Trophoblast cell (in vitro differentiated cells and primary cell): ENCODE results near the gene HSPB9.

Experiments used
- DNase-seq, 2 donors: peaks; one replicate each; pipeline ENCODE4 v3.0.0-alpha.2; 2016
- H2AFZ ChIP-seq: 2 replicates; pipeline ENCODE4 v1.6.1; 2013; ENCODE audit warnings: low read length, moderate library complexity, mild to moderate bottlenecking; ENCODE audit not compliant: insufficient read depth, poor library complexity
- H2AK5ac ChIP-seq: 2 replicates; pipeline ENCODE4 v1.6.1; 2013; ENCODE audit warnings: mild to moderate bottlenecking, low read length
- H2BK120ac ChIP-seq: 2 replicates; pipeline ENCODE4 v1.6.1; 2013; ENCODE audit warnings: low read length, mild to moderate bottlenecking, moderate library complexity; ENCODE audit not compliant: insufficient read depth, poor library complexity
- H2BK12ac ChIP-seq: 2 replicates; pipeline ENCODE4 v1.6.1; 2013; ENCODE audit warnings: mild to moderate bottlenecking, low read length, moderate library complexity
- H2BK5ac ChIP-seq: 2 replicates; pipeline ENCODE4 v1.6.1; 2013; ENCODE audit warnings: low read length, low read depth, moderate library complexity, mild to moderate bottlenecking; ENCODE audit not compliant: poor library complexity
- H3K14ac ChIP-seq: 2 replicates; pipeline ENCODE4 v1.6.1; 2013; ENCODE audit warnings: mild to moderate bottlenecking, low read length
- H3K18ac ChIP-seq: 2 replicates; pipeline ENCODE4 v1.6.1; 2013; ENCODE audit warnings: mild to moderate bottlenecking, low read length
- H3K23ac ChIP-seq: 2 replicates; pipeline ENCODE4 v1.6.1; 2013; ENCODE audit warnings: low read length
- H3K27ac ChIP-seq: 2 replicates; pipeline ENCODE4 v1.5.1; 2013; ENCODE audit warnings: low read depth, mild to moderate bottlenecking, inconsistent platforms, low read length, moderate library complexity
- H3K27me3 ChIP-seq: 2 replicates; pipeline ENCODE4 v1.6.1; 2013; ENCODE audit warnings: inconsistent platforms, mild to moderate bottlenecking, low read length, moderate library complexity; ENCODE audit not compliant: insufficient read depth
- H3K36me3 ChIP-seq, 2 experiments: 1 replicate in 1 of 2; 2 replicates in 1 of 2; pipeline ENCODE4 v1.6.1; 2013; ENCODE audit warnings: low read length in 2 of 2, mild to moderate bottlenecking in 2 of 2, moderate library complexity in 1 of 2; ENCODE audit not compliant: insufficient read depth in 2 of 2, control insufficient read depth in 1 of 2
- H3K4ac ChIP-seq: 2 replicates; pipeline ENCODE4 v1.6.1; 2013; ENCODE audit warnings: low read depth, mild to moderate bottlenecking, low read length, moderate library complexity
- H3K4me1 ChIP-seq, 2 experiments: 1 replicate in 1 of 2; 2 replicates in 1 of 2; pipeline ENCODE4 v1.6.1; 2013; ENCODE audit warnings: low read length in 2 of 2, mild to moderate bottlenecking in 2 of 2, moderate library complexity in 1 of 2; ENCODE audit not compliant: insufficient read depth in 2 of 2, control insufficient read depth in 1 of 2
- H3K4me2 ChIP-seq: 2 replicates; pipeline ENCODE4 v1.6.1; 2013; ENCODE audit warnings: inconsistent platforms, mild to moderate bottlenecking, low read length, moderate library complexity
- H3K4me3 ChIP-seq: 2 replicates; pipeline ENCODE4 v1.5.1; 2013; ENCODE audit warnings: mild to moderate bottlenecking, low read depth, low read length, inconsistent platforms
- H3K79me1 ChIP-seq: one replicate; pipeline ENCODE4 v1.6.1; 2013; ENCODE audit warnings: low read length
- H3K79me2 ChIP-seq: 2 replicates; pipeline ENCODE4 v1.6.1; 2013; ENCODE audit warnings: low read length, mild to moderate bottlenecking; ENCODE audit not compliant: control insufficient read depth, insufficient read depth, poor library complexity
- H3K9ac ChIP-seq: 2 replicates; pipeline ENCODE4 v1.6.1; 2013; ENCODE audit warnings: mild to moderate bottlenecking, low read length
- H3K9me3 ChIP-seq: 2 replicates; pipeline ENCODE4 v1.6.1; 2013; ENCODE audit warnings: low read depth, mild to moderate bottlenecking, control low read depth, inconsistent platforms, low read length; ENCODE audit not compliant: insufficient read depth
- H4K12ac ChIP-seq: 2 replicates; pipeline ENCODE4 v1.6.1; 2013; ENCODE audit warnings: low read depth, mild to moderate bottlenecking, low read length, moderate library complexity
- H4K8ac ChIP-seq: 2 replicates; pipeline ENCODE4 v1.6.1; 2013; ENCODE audit warnings: low read depth, mild to moderate bottlenecking, low read length, moderate library complexity
- H4K91ac ChIP-seq: one replicate; pipeline ENCODE4 v1.6.1; 2013; ENCODE audit warnings: low read depth, mild to moderate bottlenecking, low read length, moderate library complexity
- WGBS: extraction: QIAGEN DNeasy Blood & Tissue Kit; methylation state at CpG from one replicate; pipeline ENCODE4 v1.1.7; 2013; ENCODE audit warnings: missing lambda C conversion rate; ENCODE audit not compliant: insufficient read length, insufficient coverage; ENCODE audit errors: extremely low coverage; 5-methylcytosine and 5-hydroxymethylcytosine counted together

The HSPB9 gene

GRCh38 chr17:42111265-42111636 lies 11.4 kb upstream of the HSPB9 start:
- no peak for DNase-seq
- no peak overlapping the region for H3K4me3 ChIP-seq
- H3K36me3 ChIP-seq: peaks cover 7 to 9% of the 10 kb centered on the region in 2 experiments
- WGBS: no CpG with 5 or more reads among the region's 11 CpGs
- H3K27me3 ChIP-seq: no peaks in the 10 kb centered on the region
- H3K18ac ChIP-seq: no peak overlapping the region
- H2BK5ac ChIP-seq: no peak overlapping the region
- no peaks in the 10 kb centered on the region for H3K79me1 ChIP-seq
- no peaks in the 10 kb centered on the region for H3K79me2 ChIP-seq
- H4K8ac ChIP-seq: no peak overlapping the region
- H3K14ac ChIP-seq: no peak overlapping the region
- no peak overlapping the region for H3K4ac ChIP-seq
- H4K91ac ChIP-seq: no peak overlapping the region
- H4K12ac ChIP-seq: no peak overlapping the region
- no peak overlapping the region for H2AFZ ChIP-seq
- H3K4me2 ChIP-seq: no peak overlapping the region
- H3K9me3 ChIP-seq: peaks cover 2% of the 10 kb centered on the region
- H2BK12ac ChIP-seq: no peak overlapping the region
- H3K4me1 ChIP-seq: peaks cover 0 to 3% of the 10 kb centered on the region in 2 experiments
- H2AK5ac ChIP-seq: no peak overlapping the region
- no peak overlapping the region for H3K9ac ChIP-seq
- no peak overlapping the region for H2BK120ac ChIP-seq
- no peak overlapping the region for H3K23ac ChIP-seq
- no peak overlapping the region for H3K27ac ChIP-seq

- Histone ChIP-seq H3K14ac (no peak overlapping the region), H4K12ac (no peak overlapping the region), H2BK5ac (no peak overlapping the region), H3K23ac (no peak overlapping the region), H3K18ac (no peak overlapping the region), H3K79me1 (no peaks in the 10 kb centered on the region), H3K36me3 (peaks cover 7 to 11% of the 10 kb centered on the region in 2 experiments), H3K4me3 (no peak overlapping the region), H2BK12ac (no peak overlapping the region), H3K9ac (no peak overlapping the region), H3K79me2 (no peaks in the 10 kb centered on the region), H3K4ac (no peak overlapping the region), H3K27me3 (no peaks in the 10 kb centered on the region), H3K4me2 (no peak overlapping the region), H3K4me1 (peaks cover 0 to 3% of the 10 kb centered on the region in 2 experiments), H4K8ac (no peak overlapping the region), H3K27ac (no peak overlapping the region), H2AFZ (no peak overlapping the region), H2BK120ac (no peak overlapping the region), H3K9me3 (peaks cover 2% of the 10 kb centered on the region), H2AK5ac (no peak overlapping the region), H4K91ac (no peak overlapping the region)
- WGBS: no CpG with 5 or more reads among the region's 12 CpGs
- peak; percentile 23 to 39 for DNase-seq
Observed at GRCh38 chr17:42111871-42112551, 10.6 kb upstream of the HSPB9 start.

GRCh38 chr17:42112552-42113176 lies 9.9 kb upstream of the HSPB9 start, which contains the start of gene DHX58:
Gene DHX58, minus strand, starts transcription at chr17:42112714. Its CDS starts 822 bp downstream, at chr17:42111892.
- Histone ChIP-seq H2BK5ac (no peak within 1 kb of the TSS), H2BK120ac (no peak within 1 kb of the TSS), H3K79me1 (no peaks in the 10 kb centered on the region), H3K79me2 (no peaks in the 10 kb centered on the region), H3K36me3 (peaks cover 7 to 14% of the 10 kb centered on the region in 2 experiments), H4K12ac (no peak within 1 kb of the TSS), H3K27ac (no peak within 1 kb of the TSS), H3K14ac (no peak within 1 kb of the TSS), H3K27me3 (no peaks in the 10 kb centered on the region), H3K18ac (no peak within 1 kb of the TSS), H2AK5ac (no peak within 1 kb of the TSS), H4K91ac (no peak within 1 kb of the TSS), H3K4ac (no peak within 1 kb of the TSS), H2AFZ (no peak within 1 kb of the TSS), H4K8ac (no peak within 1 kb of the TSS), H3K4me1 (no peaks in the 10 kb centered on the region), H3K9ac (no peak within 1 kb of the TSS), H3K23ac (no peak within 1 kb of the TSS), H3K4me3 (no peak within 1 kb of the TSS), H2BK12ac (no peak within 1 kb of the TSS), H3K4me2 (no peak within 1 kb of the TSS), H3K9me3 (peaks cover 2% of the 10 kb centered on the region)
- WGBS: no CpG with 5 or more reads among the region's 10 CpGs
- peak; percentile 79 to 85 for DNase-seq

GRCh38 chr17:42113293-42114069 lies 9.1 kb upstream of the HSPB9 start:
- no peak overlapping the region for H4K8ac ChIP-seq
- H3K79me1 ChIP-seq: no peaks in the 10 kb centered on the region
- no CpG with 5 or more reads among the region's 28 CpGs for WGBS
- H2AK5ac ChIP-seq: no peak overlapping the region
- H3K27ac ChIP-seq: no peak overlapping the region
- H3K23ac ChIP-seq: no peak overlapping the region
- no peak overlapping the region for H4K12ac ChIP-seq
- H3K18ac ChIP-seq: no peak overlapping the region
- H3K4me2 ChIP-seq: no peak overlapping the region
- H3K79me2 ChIP-seq: no peaks in the 10 kb centered on the region
- no peak overlapping the region for H3K4me3 ChIP-seq
- H3K14ac ChIP-seq: no peak overlapping the region
- H3K9ac ChIP-seq: no peak overlapping the region
- H2AFZ ChIP-seq: no peak overlapping the region
- H3K9me3 ChIP-seq: peaks cover 2% of the 10 kb centered on the region
- H4K91ac ChIP-seq: no peak overlapping the region
- no peak for DNase-seq
- no peaks in the 10 kb centered on the region for H3K27me3 ChIP-seq
- no peak overlapping the region for H2BK5ac ChIP-seq
- H3K4me1 ChIP-seq: no peaks in the 10 kb centered on the region
- H2BK12ac ChIP-seq: no peak overlapping the region
- peaks cover 7 to 14% of the 10 kb centered on the region in 2 experiments for H3K36me3 ChIP-seq
- H3K4ac ChIP-seq: no peak overlapping the region
- H2BK120ac ChIP-seq: no peak overlapping the region
